Measurements from ENCODE around the gene EFCAB14.

DNA sequence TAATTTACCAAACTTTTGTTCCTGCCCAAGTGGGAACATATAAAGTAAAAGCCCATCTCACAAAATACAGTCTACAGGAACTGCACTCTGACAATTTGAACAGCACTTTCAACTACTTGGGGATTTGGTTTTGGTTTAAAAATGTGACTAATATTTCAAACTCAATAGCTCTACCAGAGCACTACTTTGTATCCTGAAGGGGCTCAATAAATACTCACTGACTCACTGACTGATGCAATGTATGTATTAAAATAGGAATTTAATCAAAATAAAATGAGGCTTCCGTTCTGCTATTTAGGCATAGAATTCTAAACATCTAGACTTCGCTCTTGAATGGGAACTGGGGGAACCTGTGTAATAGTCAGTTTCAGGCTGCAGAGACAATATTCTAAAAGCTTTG, 21.9 kb downstream of the EFCAB14 start:
- TF ChIP-seq, protein P1, sequence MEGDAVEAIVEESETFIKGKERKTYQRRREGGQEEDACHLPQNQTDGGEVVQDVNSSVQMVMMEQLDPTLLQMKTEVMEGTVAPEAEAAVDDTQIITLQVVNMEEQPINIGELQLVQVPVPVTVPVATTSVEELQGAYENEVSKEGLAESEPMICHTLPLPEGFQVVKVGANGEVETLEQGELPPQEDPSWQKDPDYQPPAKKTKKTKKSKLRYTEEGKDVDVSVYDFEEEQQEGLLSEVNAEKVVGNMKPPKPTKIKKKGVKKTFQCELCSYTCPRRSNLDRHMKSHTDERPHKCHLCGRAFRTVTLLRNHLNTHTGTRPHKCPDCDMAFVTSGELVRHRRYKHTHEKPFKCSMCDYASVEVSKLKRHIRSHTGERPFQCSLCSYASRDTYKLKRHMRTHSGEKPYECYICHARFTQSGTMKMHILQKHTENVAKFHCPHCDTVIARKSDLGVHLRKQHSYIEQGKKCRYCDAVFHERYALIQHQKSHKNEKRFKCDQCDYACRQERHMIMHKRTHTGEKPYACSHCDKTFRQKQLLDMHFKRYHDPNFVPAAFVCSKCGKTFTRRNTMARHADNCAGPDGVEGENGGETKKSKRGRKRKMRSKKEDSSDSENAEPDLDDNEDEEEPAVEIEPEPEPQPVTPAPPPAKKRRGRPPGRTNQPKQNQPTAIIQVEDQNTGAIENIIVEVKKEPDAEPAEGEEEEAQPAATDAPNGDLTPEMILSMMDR (IDR thresholded peaks at IDR 0.05; ENCODE audit: poor library complexity) = no peak
- TF ChIP-seq EZH2 (IDR thresholded peaks at IDR 0.05; ENCODE audit: borderline replicate concordance) (no peak), EZH2phosphoT487 (IDR thresholded peaks at IDR 0.05; ENCODE audit: low read depth, severe bottlenecking, unreplicated experiment) (no peak)
